Memory B cell (primary cell): ENCODE results near the gene SH3RF3.

Experiments used
- ATAC-seq: fragments of 150-1000 bp; cut with Tn5 transposase; 2 replicates; pipeline ENCODE4 v1.10.0; 2021; ENCODE audit warnings: low read depth, mild to moderate bottlenecking, moderate library complexity
- DNase-seq, 2 donors: peaks; one replicate each; pipeline ENCODE4 v3.0.0; 2022; ENCODE audit warnings: low spot score in 2 of 2
- H3K27ac Mint-ChIP-seq: one replicate; pipeline ENCODE4 v1.8.0; 2022; ENCODE audit warnings: mild to moderate bottlenecking, moderate library complexity, mixed read lengths
- H3K27me3 Mint-ChIP-seq: one replicate; pipeline ENCODE4 v1.8.0; 2022; ENCODE audit warnings: mixed read lengths
- H3K36me3 Mint-ChIP-seq: one replicate; pipeline ENCODE4 v1.8.0; 2022; ENCODE audit warnings: mild to moderate bottlenecking, mixed read lengths
- H3K4me1 Mint-ChIP-seq: one replicate; pipeline ENCODE4 v1.8.0; 2022; ENCODE audit warnings: mixed read lengths
- H3K4me3 Mint-ChIP-seq: one replicate; pipeline ENCODE4 v1.8.0; 2022; ENCODE audit warnings: mild to moderate bottlenecking, moderate library complexity, mixed read lengths
- H3K9me3 Mint-ChIP-seq: one replicate; pipeline ENCODE4 v1.8.0; 2022; ENCODE audit warnings: mixed read lengths

The SH3RF3 gene

DNA sequence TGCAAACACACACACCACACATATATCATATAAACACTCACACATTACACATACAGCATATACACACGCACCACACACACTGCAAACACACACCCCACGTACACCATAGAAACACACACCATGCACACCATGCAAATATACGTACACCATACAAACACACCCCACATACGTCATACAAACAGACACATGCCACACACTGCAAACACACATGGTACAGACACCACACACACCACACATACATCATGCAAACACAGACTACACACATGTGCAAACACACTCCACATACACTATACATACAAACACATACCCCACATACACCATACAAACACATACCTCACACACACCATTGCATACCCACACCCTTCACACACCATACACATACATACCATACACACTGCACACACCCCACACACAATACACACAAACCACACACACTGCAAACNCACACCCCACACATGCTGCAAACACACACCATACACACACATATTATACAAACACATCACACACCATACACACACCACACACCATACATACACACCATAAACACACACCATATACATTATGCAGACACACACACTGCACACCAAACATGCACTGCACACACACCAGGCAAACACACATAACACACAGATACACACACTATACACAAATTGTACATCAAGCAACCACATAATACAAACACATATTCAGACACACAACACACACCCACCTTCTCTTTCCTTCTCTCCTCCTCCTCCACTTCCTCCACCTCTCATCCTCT lies 364.4 kb downstream of the SH3RF3 start:
- H3K4me1 Mint-ChIP-seq, result no peaks in the 10 kb centered on the region
- H3K4me3 Mint-ChIP-seq, result no peak overlapping the region
- ATAC-seq, result no peak
- no peaks in the 10 kb centered on the region for H3K36me3 Mint-ChIP-seq
- no peaks in the 10 kb centered on the region for H3K9me3 Mint-ChIP-seq
- H3K27me3 Mint-ChIP-seq, result no peaks in the 10 kb centered on the region
- no peak for DNase-seq
- no peak overlapping the region for H3K27ac Mint-ChIP-seq

DNA sequence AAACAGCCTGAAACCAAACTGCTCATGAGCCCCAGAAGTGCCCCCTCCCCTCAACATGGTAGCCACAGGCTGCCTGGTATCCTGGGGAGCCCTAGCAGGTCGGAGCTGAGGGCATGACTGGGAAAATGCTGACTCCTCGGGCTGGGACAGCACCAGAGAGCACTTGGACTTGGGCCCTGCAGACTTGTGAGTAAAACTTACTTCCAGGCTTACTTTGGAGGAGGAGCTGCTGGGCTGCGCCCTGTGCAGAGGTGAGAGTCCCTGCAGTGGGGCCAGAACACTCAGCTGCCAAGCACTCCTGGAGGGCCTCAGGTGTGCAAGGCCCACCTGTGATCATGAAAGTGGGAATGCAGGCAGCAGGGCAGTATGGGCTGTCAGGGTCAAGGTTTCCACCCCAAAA lies 365.3 kb downstream of the SH3RF3 start:
- Mint-ChIP-seq H3K9me3 (no peaks in the 10 kb centered on the region), H3K4me3 (no peak overlapping the region), H3K36me3 (no peaks in the 10 kb centered on the region), H3K27me3 (peaks cover 2% of the 10 kb centered on the region), H3K4me1 (no peaks in the 10 kb centered on the region), H3K27ac (no peak overlapping the region)
- ATAC-seq, result no peak
- DNase-seq, result no peak

DNA sequence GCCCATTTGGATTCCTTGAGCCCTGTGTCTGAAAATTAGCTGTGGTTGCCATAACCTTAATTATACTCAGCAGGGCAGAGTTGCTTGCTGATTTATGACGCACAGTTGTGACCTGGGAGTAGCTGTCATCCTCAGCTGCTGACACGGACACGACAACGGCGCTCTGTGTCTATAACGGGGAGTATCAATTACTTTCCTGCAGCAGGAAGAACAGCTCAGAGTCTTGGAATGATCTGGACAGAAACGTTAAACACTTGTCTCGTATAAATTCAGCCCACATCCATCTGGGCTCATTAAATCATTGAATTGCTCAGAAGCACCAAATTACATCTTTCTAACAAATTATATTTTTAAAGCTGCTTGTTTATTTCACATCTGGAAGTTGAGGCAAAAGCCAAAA lies 368.5 kb downstream of the SH3RF3 start:
- H3K27ac Mint-ChIP-seq, result no peak overlapping the region
- H3K4me1 Mint-ChIP-seq, result no peaks in the 10 kb centered on the region
- H3K27me3 Mint-ChIP-seq, result peaks cover 6% of the 10 kb centered on the region
- no peaks in the 10 kb centered on the region for H3K9me3 Mint-ChIP-seq
- no peak for ATAC-seq
- H3K36me3 Mint-ChIP-seq, result no peaks in the 10 kb centered on the region
- DNase-seq, result no peak
- H3K4me3 Mint-ChIP-seq, result no peak overlapping the region

DNA sequence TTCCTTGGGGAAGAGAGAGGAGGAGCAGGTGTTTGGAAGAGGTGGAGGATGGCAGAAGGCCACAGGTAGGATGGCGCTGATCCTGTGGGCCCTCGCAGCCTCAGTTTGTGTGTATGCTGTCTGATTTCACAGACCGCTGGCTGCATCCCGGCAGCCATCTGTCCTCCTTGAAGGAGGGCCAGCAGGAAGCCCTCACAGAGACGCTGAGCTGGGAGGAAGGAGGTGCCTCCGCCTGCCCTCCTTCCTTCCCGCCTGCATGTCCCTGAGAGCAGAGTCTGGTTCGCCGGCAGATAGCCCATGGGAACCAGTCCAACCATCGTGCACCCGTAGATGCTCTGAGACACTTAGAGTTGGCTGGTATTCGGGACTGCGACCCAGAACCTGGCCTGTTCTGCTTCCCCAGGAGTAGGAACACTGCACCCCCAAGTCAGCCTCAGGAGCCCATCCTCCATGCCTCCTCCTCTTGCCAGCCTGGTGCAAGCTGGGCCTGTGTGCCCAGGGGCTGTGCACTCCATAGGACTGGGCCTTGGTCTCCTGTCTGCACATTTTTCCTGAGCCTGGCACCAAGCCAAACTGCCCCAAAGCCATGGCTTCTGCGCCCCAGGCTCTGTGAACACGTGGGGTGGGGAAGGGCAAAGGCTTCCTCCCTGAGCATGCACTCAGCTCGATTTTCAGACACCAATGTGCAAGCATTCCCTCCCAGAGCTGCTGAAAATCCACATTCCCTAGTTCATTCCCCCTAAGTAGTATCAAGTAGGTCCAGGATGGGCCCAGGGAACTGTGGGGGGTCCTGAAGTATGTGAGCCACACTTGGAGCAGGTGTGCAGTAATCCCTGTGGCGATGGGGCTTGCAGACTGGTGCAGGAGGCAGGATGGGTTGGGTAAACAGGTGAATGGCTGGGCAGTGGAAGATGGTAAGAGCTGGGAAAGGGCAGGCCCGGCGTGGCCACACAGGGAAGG lies 369.2 kb downstream of the SH3RF3 start:
- no peak overlapping the region for H3K27ac Mint-ChIP-seq
- DNase-seq (no peak), ATAC-seq (no peak)
- no peaks in the 10 kb centered on the region for H3K4me1 Mint-ChIP-seq
- H3K27me3 Mint-ChIP-seq, result peaks cover 6% of the 10 kb centered on the region
- H3K9me3 Mint-ChIP-seq, result no peaks in the 10 kb centered on the region
- H3K4me3 Mint-ChIP-seq, result no peak overlapping the region
- no peaks in the 10 kb centered on the region for H3K36me3 Mint-ChIP-seq

DNA sequence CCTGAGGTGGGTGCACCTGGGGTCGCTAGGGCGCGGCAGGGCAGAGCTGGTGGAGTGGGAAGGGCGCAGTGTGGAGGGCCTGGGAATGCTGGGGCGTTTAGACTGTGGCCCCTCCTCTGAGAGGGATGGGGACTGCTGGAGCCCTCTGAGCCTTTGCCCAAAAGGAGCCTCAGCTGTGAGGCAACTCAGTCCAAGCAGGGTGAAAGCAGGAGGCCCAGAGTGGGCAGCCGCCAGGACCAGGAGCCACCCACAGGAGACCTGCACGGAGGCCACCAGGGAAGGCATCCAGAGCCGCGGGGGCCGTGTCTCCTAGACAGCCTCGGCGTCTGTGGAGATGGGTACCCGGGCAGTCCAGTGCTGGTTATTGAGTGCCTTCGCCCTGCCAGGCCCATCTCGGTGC lies 369.9 kb downstream of the SH3RF3 start:
- Mint-ChIP-seq H3K4me3 (no peak overlapping the region), H3K9me3 (no peaks in the 10 kb centered on the region), H3K4me1 (no peaks in the 10 kb centered on the region), H3K27me3 (peaks cover 6% of the 10 kb centered on the region), H3K27ac (no peak overlapping the region), H3K36me3 (no peaks in the 10 kb centered on the region)
- ATAC-seq (no peak), DNase-seq (no peak)

DNA sequence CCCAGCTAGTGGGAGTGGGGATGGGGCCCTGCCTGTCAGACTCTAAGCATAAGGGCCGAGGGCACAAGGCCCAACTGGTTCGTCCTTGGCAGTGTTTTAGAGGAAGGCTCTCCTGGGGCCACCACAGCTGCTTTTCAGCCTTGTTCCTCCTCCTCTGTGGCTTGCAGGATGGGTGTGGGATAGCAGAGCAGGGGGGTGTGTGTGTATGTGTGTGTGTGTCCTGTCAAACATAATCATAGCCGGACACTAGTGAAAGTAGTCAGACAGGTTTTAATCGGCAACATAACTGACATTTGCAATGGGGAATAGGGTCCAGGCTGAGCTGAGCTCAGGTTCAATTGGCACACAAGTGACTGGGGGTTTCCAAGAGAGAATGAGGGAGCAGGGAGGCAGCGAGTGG lies 370.6 kb downstream of the SH3RF3 start:
- Mint-ChIP-seq H3K4me3 (no peak overlapping the region), H3K9me3 (no peaks in the 10 kb centered on the region), H3K4me1 (no peaks in the 10 kb centered on the region), H3K27me3 (peaks cover 6% of the 10 kb centered on the region), H3K36me3 (no peaks in the 10 kb centered on the region), H3K27ac (no peak overlapping the region)
- ATAC-seq (no peak), DNase-seq (no peak)

DNA sequence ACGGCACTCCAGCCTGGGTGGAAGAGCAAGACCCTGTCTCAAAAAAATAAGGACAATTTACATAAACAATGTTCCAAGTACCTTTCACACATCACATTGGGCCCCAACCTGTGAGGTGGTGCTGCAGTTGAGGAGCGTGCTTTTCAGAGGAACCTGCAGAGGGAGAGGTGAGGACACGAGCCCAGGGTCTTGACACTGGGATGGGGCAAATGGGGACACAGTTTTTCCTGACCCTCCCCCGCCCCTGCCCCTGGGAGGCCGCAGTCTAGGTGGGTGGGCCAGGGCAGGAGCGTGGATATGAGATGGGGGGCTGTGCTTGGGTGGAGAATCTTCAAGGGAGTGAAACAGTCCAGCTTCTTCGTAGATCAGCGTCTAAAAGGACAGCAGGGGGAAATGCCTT lies 371.9 kb downstream of the SH3RF3 start:
- peaks cover 6% of the 10 kb centered on the region for H3K27me3 Mint-ChIP-seq
- H3K4me3 Mint-ChIP-seq, result no peak overlapping the region
- no peaks in the 10 kb centered on the region for H3K9me3 Mint-ChIP-seq
- no peaks in the 10 kb centered on the region for H3K36me3 Mint-ChIP-seq
- H3K27ac Mint-ChIP-seq, result no peak overlapping the region
- DNase-seq (no peak), ATAC-seq (no peak)
- H3K4me1 Mint-ChIP-seq, result no peaks in the 10 kb centered on the region

DNA sequence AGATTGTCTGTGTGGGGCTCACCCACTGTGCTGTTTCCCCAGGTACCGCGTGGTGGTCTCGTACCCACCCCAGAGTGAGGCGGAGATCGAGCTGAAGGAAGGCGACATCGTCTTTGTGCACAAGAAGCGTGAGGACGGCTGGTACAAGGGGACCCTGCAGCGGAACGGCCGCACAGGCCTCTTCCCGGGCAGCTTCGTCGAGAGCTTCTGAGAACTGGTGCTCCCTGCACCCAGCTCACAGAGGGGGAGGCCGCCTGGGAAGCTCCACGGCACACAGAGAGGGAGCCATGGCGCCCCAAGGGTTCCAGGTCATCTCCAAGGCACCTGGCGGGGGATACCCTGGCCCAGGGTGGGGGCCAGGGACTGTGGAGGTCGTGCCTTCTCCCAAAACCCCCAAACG lies 372.5 kb downstream of the SH3RF3 start:
- Mint-ChIP-seq H3K4me1 (no peaks in the 10 kb centered on the region), H3K36me3 (no peaks in the 10 kb centered on the region), H3K9me3 (no peaks in the 10 kb centered on the region), H3K4me3 (no peak overlapping the region), H3K27ac (no peak overlapping the region), H3K27me3 (peaks cover 6% of the 10 kb centered on the region)
- no peak for ATAC-seq
- no peak for DNase-seq

DNA sequence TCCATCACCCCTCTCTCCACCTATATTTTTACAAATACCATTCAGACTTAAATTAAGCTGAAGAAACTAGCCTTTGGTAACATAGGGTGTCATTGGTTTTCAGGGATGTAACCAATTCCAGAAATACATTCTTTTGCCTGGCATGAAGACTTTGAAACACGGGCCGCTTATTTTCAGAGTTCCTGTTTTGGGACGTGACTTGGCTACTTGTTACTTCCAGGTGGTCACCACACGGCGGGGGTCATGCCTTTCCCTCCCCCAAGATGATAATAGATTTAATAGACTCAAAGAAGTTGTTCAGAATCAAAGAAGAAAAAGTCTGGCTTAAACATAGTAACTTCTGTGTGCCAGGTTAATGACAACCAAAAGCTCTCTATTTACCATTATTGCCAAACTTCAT lies 374.2 kb downstream of the SH3RF3 start:
- no peak overlapping the region for H3K4me3 Mint-ChIP-seq
- DNase-seq, result no peak
- ATAC-seq, result no peak
- no peak overlapping the region for H3K27ac Mint-ChIP-seq
- no peaks in the 10 kb centered on the region for H3K4me1 Mint-ChIP-seq
- H3K36me3 Mint-ChIP-seq, result no peaks in the 10 kb centered on the region
- peaks cover 6% of the 10 kb centered on the region for H3K27me3 Mint-ChIP-seq
- H3K9me3 Mint-ChIP-seq, result no peaks in the 10 kb centered on the region

DNA sequence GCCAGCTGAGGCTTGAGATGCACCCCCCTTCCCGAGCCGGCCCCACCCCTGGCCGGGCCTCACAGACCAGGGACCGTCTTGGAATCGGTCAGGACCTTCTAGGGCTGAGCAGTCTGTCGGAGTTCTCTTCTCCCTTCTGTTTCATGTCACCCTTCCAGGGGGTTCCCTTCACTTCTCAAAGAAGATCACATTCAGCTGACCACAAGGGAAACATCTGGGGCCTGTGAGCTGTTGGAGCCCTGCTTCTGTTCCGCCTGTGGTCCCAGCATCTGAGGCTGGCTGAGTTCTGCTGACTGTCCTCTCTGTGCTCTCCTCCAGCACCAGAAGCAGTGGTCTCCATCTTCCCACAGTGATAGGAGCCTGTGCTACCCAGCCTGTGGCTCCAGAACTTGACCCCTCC lies 378.2 kb downstream of the SH3RF3 start:
- peaks cover 1% of the 10 kb centered on the region for H3K27me3 Mint-ChIP-seq
- no peak for DNase-seq
- H3K4me1 Mint-ChIP-seq, result peaks cover 4% of the 10 kb centered on the region
- no peaks in the 10 kb centered on the region for H3K36me3 Mint-ChIP-seq
- H3K27ac Mint-ChIP-seq, result no peak overlapping the region
- H3K4me3 Mint-ChIP-seq, result no peak overlapping the region
- ATAC-seq, result no peak
- H3K9me3 Mint-ChIP-seq, result no peaks in the 10 kb centered on the region

DNA sequence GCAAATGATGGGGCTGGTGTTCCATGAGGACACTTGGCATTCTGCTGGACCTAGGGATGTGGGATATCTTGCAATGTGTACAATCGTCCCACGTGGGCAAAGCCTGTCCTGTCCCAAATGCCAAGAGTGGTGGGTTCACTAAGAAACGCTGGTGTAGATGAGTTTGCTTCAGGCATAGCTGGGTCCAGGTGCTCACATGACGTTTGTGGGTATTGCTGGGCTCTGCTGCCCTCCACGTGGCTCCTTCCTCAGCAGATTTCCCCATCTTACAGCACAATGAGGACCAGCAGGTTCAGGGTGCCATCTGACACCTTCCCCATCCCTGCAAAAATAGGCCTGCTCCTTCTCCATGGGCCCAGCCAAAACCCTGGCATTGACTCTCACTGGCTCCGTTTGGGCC lies 378.8 kb downstream of the SH3RF3 start:
- H3K27ac Mint-ChIP-seq, result no peak overlapping the region
- ATAC-seq (no peak), DNase-seq (no peak)
- peaks cover 4% of the 10 kb centered on the region for H3K4me1 Mint-ChIP-seq
- H3K27me3 Mint-ChIP-seq, result peaks cover 2% of the 10 kb centered on the region
- H3K36me3 Mint-ChIP-seq, result no peaks in the 10 kb centered on the region
- no peak overlapping the region for H3K4me3 Mint-ChIP-seq
- H3K9me3 Mint-ChIP-seq, result no peaks in the 10 kb centered on the region

DNA sequence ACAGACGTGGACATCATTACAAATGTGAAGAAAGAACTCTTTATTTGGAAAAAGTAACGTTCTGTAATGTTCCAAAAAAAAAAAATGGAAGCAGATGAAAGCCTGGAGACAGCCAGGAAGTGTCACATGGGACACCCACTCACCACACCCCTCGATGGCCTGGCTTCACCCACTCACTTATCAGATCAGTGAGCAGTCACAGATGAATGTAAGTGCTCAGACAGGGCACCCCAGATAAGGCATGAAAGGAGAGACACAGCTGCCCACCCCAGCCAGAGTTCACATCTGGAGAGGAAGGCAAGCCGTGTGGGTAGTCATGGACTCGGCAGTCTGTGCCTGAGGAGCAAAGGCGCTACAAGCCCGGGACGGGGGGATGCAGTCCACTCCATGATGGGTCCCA lies 379.6 kb downstream of the SH3RF3 start:
- H3K27me3 Mint-ChIP-seq, result peaks cover 5% of the 10 kb centered on the region

DNA sequence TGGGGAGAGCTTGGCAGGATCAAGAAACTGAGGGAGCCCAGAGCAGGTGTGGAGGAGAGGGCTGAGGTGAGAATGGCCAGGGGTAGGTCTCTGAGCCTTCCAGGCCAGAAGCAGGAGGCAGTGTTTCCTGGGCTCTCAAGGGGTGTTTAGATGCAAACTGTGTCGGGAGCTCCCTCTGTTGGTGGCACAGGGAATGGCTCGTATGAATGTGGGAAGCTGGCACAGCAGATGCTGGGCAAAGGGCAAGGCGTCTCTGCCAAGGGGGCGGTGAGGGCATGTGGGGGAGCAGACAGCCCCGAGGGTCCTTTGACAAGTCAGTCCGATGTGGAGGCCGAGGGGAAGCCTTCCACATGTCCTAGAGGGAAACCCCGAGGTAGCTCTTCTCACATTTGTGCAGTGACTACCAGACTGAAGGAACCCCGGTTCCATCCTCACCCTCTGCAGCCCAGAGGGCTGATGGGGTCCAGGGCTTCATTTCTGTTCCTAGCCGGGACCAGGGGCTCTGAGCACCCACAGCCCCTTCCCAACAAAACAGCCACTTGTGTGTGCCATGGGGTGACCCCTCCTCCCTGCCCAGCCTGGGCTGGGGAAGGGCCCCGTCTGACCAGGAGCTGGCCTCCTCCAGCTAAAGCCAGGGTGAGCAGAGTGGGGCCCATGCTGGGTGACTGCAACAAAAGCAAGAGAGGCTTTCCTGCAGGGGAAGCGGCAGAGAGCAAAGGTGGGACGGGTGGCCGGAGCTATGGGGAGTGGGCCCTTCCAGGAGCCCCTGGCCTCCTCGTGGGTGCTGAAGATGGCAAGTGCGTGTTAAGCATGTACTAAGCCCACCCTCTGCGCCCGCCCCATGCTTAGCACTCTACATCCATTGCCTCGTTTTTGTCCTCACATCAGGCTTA lies 381.4 kb downstream of the SH3RF3 start:
- peaks cover 9% of the 10 kb centered on the region for H3K27me3 Mint-ChIP-seq

More for the DNA sequence above, 379.6 kb downstream of the SH3RF3 start:
- ATAC-seq (no peak), DNase-seq (no peak)
- H3K36me3 Mint-ChIP-seq, result no peaks in the 10 kb centered on the region
- H3K27ac Mint-ChIP-seq, result no peak overlapping the region
- no peaks in the 10 kb centered on the region for H3K9me3 Mint-ChIP-seq
- H3K4me1 Mint-ChIP-seq, result peaks cover 4% of the 10 kb centered on the region
- no peak overlapping the region for H3K4me3 Mint-ChIP-seq

DNA sequence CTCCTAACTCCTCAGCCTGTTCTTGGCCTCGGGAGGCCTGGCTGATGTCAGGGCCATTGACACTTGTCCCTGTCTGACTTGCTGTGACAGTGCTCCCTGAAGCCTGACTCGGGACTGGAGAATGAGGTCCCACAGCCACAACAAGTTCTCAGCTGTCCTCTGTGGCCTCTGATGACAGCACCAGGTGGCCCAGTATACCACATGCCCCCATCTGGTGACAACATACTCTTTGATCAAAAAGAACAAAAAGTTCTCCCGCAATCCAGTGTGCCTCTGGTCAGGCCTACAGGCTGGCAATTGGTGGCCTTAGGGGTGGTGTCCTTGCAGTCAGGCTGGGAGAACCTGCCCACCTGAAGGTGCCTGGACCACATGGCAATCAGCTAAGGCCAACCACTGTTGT lies 382.2 kb downstream of the SH3RF3 start:
- ATAC-seq (no peak), DNase-seq (no peak)
- Mint-ChIP-seq H3K36me3 (no peaks in the 10 kb centered on the region), H3K4me1 (peaks cover 6% of the 10 kb centered on the region), H3K4me3 (no peak overlapping the region), H3K27ac (no peak overlapping the region), H3K9me3 (no peaks in the 10 kb centered on the region), H3K27me3 (peaks cover 9% of the 10 kb centered on the region)

More for the DNA sequence above, 381.4 kb downstream of the SH3RF3 start:
- ATAC-seq (peak; percentile 59), DNase-seq (peak; percentile 47 to 68)
- no peak overlapping the region for H3K4me3 Mint-ChIP-seq
- peaks cover 6% of the 10 kb centered on the region for H3K4me1 Mint-ChIP-seq
- H3K9me3 Mint-ChIP-seq, result no peaks in the 10 kb centered on the region
- no peaks in the 10 kb centered on the region for H3K36me3 Mint-ChIP-seq
- H3K27ac Mint-ChIP-seq, result no peak overlapping the region
